Kidney tubule cell (primary cell): ENCODE measurements around the gene PITPNC1.
"Not testable (repeated sequence)": the region's sequence is repeated elsewhere in the genome, so short reads cannot be mapped to it uniquely, and the experiment has no call there.

Source experiments
- DNase-seq: peaks from one replicate; pipeline ENCODE4 v3.0.0-alpha.2; 2018; ENCODE audit warnings: low spot score

PITPNC1 gene

GRCh38 chr17:67578679-67579405 is 201.8 kb downstream of the PITPNC1 start:
- not testable (repeated sequence) for DNase-seq

- DNase-seq = peak; percentile 45
Measured at GRCh38 chr17:67582673-67583081, 205.6 kb downstream of the PITPNC1 start.

- DNase-seq = peak; percentile 19
Measured at GRCh38 chr17:67585077-67585602, 208.1 kb downstream of the PITPNC1 start.

DNA sequence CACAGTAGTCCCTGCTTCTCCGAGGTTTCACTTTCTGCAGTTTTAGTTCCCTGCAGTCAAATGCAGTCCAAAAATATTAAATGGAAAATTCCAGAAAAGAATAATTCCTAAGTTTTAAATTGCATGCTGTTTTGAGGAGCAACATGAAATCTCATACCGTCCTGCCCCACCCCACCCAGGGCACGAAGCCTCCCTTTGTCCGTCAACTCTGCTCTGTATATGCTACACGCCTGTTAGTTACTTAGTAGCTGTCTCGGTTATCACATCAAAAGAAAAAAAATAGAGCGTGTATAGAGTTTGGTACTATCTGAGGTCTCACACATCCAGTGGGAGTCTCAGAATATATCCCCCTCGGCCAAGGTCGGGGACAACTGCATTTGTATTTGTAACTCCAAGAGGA is 211.2 kb downstream of the PITPNC1 start:
- DNase-seq = no peak

DNA sequence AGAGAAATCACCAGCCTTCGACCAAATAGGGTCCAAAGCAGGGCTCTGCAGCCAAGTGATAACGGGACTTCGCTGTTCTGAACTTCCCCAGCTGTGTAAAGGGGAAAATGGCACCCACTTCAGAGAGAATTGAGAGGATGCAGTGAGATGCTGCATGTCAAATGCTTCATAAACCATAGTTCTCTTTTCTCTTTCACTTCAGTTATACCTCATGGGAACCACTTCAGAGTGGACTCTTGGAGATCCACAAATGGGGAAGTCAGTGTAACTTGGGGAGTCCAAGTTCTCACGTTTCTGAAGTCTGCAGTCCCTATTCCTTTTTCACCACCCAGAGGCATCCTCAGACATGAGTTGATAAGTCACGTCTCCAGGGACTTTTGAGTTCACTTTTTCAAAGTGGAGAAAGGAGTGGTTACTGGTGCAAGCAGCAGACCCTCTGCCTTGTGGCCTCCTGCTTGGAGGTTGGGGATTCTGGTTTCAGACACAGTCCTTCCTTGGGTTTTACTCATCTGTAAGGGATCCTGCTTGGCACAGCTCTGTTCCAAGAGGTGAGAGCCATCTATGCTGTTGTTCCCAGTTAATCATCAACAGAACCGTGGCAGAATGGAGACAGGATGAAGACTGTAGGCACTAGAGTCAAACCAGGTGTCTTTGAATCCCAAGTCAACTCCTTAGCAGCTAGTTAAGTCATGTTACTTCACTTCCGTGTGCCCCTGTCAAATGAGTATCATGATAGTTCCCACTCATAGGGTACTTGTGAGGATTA is 217.2 kb downstream of the PITPNC1 start:
- peak; percentile 72 for DNase-seq

GRCh38 chr17:67600408-67600807 is 223.3 kb downstream of the PITPNC1 start:
- DNase-seq = no peak

DNA sequence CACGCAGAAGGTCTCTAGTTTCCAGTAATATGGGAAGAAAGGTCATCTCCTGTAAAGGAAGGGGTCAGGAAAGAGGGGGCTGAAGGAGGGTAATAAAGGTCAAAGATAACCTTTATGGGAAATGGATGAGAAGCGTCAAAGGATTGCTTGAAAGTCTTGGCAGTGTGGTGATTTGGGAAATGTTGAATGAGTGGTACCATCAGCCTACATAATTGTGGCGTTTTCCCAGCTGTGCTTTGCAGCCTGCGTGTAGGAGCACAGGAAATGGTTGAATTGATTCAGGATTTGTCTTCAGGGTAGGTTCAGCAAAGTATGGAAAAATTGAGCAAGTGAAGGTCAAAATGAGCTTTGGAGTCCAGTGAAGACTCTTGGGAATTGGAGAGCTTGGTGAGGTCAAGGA is 224.8 kb downstream of the PITPNC1 start:
- DNase-seq = no peak

- DNase-seq = no peak
Measured at GRCh38 chr17:67602444-67602843, 225.4 kb downstream of the PITPNC1 start.

DNA sequence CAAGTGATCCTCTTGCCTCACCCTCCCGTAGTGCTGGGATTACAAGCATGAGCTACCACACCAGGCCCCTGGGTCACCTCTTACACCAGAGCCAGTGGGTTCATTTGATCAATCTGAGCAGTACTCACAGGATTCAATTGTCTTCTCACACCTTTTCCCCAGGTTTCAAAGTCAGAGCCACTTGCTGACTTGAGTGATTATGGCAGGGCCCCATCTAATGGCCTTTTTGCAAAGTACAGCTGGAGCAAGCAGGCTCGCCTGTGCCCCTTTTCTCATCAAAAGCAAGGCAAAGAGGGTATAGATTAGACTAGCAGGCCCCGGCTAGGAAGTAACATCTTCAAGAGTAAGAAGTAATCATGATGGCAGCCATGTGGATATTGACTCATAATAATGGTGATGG is 225.9 kb downstream of the PITPNC1 start:
- DNase-seq = peak; percentile 60

DNA sequence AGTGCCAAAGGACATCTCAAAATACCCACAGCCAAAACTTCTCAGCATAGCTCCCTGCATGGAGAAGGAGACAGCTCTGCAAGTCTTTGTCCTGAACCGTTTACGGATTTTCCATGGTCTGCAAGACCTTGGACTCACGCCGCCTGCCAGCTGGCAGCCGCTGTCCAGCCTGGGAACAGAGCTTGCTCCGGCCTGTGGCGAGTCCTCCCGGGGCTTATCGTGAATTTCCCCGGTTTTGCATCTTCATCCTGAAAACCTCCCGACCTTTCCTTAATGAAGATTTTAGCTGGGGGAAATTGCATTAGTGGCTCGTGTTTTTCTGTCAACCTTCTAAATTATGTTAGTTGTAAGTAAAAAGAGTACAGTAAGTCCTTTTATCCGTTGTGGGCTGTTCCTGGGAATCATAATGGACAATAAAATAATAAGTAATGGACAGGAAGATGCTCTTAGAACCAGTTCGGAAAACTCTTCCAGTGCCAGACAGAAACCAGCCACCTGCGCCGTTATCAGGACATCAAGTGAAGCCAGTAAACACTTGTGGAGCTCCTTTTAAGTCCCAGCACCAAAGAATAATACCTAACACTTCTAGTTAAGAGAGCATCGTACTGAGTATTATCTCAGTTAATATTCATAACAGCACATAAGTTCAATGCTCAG is 228.3 kb downstream of the PITPNC1 start:
- DNase-seq = no peak

- DNase-seq = no peak
Measured at GRCh38 chr17:67606471-67606870, 229.4 kb downstream of the PITPNC1 start.

GRCh38 chr17:67606896-67607604 is 230.0 kb downstream of the PITPNC1 start:
- DNase-seq = no peak

- no peak for DNase-seq
Measured at GRCh38 chr17:67610061-67610460, 233.0 kb downstream of the PITPNC1 start.

- no peak for DNase-seq
Measured at GRCh38 chr17:67613961-67614360, 236.9 kb downstream of the PITPNC1 start.

- no peak for DNase-seq
Measured at GRCh38 chr17:67615011-67615561, 238.0 kb downstream of the PITPNC1 start.

GRCh38 chr17:67615736-67616135 is 238.7 kb downstream of the PITPNC1 start:
- no peak for DNase-seq

DNA sequence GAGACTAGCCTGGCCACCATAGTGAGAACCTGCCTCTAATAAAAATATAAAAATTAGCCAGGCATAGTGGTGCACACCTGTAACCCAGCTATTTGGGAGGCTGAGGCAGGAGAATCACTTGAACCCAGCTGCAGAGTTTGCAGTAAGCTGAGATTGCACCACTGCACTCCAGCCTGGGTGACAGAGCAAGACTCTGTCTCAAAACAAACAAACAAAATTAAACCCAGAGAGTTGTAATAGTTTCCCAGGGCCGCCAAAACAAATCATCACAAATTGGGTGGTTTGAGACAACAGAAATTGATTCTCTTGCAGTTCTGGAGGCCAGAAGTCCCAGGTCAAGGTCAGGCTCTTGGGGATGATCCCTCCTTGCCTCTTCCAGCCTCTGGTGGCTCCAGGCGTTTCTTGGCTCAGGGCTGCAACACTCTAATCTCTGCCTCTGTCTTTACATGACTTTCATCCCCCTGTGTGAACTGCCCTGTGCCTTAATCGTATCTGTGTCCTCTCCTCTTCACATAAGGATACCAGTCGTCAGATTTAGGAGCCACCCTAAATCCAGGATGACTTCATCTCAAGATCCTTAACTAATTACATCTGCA is 240.3 kb downstream of the PITPNC1 start:
- DNase-seq = no peak

DNA sequence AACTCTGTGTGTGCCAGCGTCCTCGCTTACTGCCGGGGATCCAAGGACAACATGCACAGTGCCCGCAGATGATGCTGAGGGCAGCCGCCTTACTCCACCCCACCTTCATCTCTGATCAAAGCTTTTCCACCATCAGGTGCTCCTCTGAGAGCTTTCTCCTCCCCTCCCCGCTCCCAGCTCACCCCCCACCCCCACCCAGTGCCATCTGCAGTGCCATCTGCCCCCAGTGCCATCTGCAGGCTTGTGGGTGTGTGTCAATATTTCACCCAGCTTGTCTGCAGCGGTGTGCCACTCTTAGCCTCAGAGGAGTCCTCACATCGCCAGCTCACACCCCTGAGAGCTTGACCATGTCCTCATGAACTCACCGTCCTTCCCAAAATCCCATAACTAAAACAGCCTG is 242.5 kb downstream of the PITPNC1 start:
- no peak for DNase-seq

- DNase-seq = no peak
Measured at GRCh38 chr17:67620088-67620487, 243.0 kb downstream of the PITPNC1 start.

GRCh38 chr17:67620636-67621035 is 243.6 kb downstream of the PITPNC1 start:
- DNase-seq = no peak

GRCh38 chr17:67623767-67624166 is 246.7 kb downstream of the PITPNC1 start:
- DNase-seq = no peak
